Sigmoid colon (tissue), 7 donors: Measurements from ENCODE around the gene SAA4. TPM values are rescaled to one million over a fixed set of nuclear protein-coding genes. Genes with fewer than 3 reads are reported as not detected.
"Not testable (repeated sequence)": the region's sequence is repeated elsewhere in the genome, so short reads cannot be mapped to it uniquely, and the experiment has no call there.

Source experiments
- DNase-seq: peaks from one replicate; pipeline ENCODE4 v3.0.0-alpha.2; 2019
- H3K27ac ChIP-seq, 4 donors: fragments of 200-600 bp; sonication (generic); one replicate each; pipeline ENCODE4 v1.5.1; 2016 to 2019; ENCODE audit warnings: mild to moderate bottlenecking in 1 of 4
- H3K27me3 ChIP-seq, 3 donors: fragments of 200-600 bp; sonication (generic); one replicate each; pipeline ENCODE4 v1.5.1; 2019; ENCODE audit warnings: mild to moderate bottlenecking in 1 of 3
- H3K36me3 ChIP-seq, 4 donors: fragments of 200-600 bp; sonication (generic); one replicate each; pipeline ENCODE4 v1.5.1; 2016 to 2019
- H3K4me1 ChIP-seq, 4 donors: fragments of 200-600 bp; sonication (generic); one replicate each; pipeline ENCODE4 v1.5.1; 2017 to 2019
- H3K4me3 ChIP-seq, 4 donors: fragments of 200-600 bp; sonication (generic); one replicate each; pipeline ENCODE4 v1.5.1; 2017 to 2019; ENCODE audit warnings: mild to moderate bottlenecking in 2 of 4, moderate library complexity in 1 of 4
- H3K9me3 ChIP-seq, 4 donors: fragments of 200-600 bp in 3 of 4; sonication (generic) in 3 of 4; one replicate each; pipeline versions ENCODE4 v1.5.1 to v1.6.1; 2013 to 2019
- EP300 ChIP-seq, 4 donors: sonication (generic); formaldehyde crosslinking; IDR thresholded peaks; one replicate each; pipeline ENCODE4 v1.6.1; 2017; ENCODE audit warnings: antibody characterized with exemption in 4 of 4
- POLR2A ChIP-seq, 2 donors: fragments of 450-650 bp; IDR thresholded peaks; one replicate each; pipeline ENCODE4 v1.6.1; 2016; ENCODE audit warnings: antibody characterized with exemption in 2 of 2, mild to moderate bottlenecking in 2 of 2, moderate library complexity in 2 of 2
- POLR2AphosphoS5 ChIP-seq, 4 donors: sonication (generic); formaldehyde crosslinking; IDR thresholded peaks; one replicate each; pipeline ENCODE4 v1.6.1; 2017; ENCODE audit warnings: antibody characterized with exemption in 4 of 4
- WGBS, 2 donors: extraction: QIAGEN DNeasy Blood & Tissue Kit; methylation state at CpG; one replicate each; pipeline ENCODE4 v1.1.7; 2013; 5-methylcytosine and 5-hydroxymethylcytosine counted together
- intact Hi-C: fragments of 100-400 bp; cut with DNase I; formaldehyde crosslinking; loops from one replicate; pipeline ENCODE4 v1.15.1; 2023
- polyA plus RNA-seq, 3 donors: library from polyadenylated mRNA; stranded (reverse); fragments of 200-250 nt; gene quantifications; one replicate each; pipeline ENCODE4 v1.2.3, GENCODE V29; 2013
- total RNA-seq, 4 donors: library from RNA; depleted of rRNA; stranded (reverse); fragments of >200 nt; gene quantifications; one replicate each; pipeline ENCODE4 v1.1.0, GENCODE V29; 2016
- TF ChIP-seq, protein P1 (sequence below), 4 experiments: fragments of 450-650 bp in 3 of 4; fragments of 200-600 bp in 1 of 4; IDR thresholded peaks; one replicate each; pipeline ENCODE4 v1.5.1; 2016 to 2019; ENCODE audit warnings: antibody characterized with exemption in 4 of 4, mild to moderate bottlenecking in 3 of 4, moderate library complexity in 2 of 4
- donor health status: healthy with polysubstance abuse.
- donor health status: Bipolar disorder and iron deficiency.
- donor health status: healthy.

SAA4 gene
- total and polyA plus RNA-seq, 7 donors = 0.93 TPM; not detected in 6

- Histone ChIP-seq H3K4me3 (no peak overlapping the region), H3K27ac (no peak overlapping the region), H3K4me1 (no peaks in the 10 kb centered on the region), H3K27me3 (no peaks in the 10 kb centered on the region), H3K9me3 (no peaks in the 10 kb centered on the region), H3K36me3 (no peaks in the 10 kb centered on the region)
- intact Hi-C loops = no loop called here
- DNase-seq = no peak
- no peak for TF ChIP-seq POLR2AphosphoS5 (IDR thresholded peaks at IDR 0.05)
- TF ChIP-seq EP300 (IDR thresholded peaks at IDR 0.05) = no peak
- TF ChIP-seq, protein P1, sequence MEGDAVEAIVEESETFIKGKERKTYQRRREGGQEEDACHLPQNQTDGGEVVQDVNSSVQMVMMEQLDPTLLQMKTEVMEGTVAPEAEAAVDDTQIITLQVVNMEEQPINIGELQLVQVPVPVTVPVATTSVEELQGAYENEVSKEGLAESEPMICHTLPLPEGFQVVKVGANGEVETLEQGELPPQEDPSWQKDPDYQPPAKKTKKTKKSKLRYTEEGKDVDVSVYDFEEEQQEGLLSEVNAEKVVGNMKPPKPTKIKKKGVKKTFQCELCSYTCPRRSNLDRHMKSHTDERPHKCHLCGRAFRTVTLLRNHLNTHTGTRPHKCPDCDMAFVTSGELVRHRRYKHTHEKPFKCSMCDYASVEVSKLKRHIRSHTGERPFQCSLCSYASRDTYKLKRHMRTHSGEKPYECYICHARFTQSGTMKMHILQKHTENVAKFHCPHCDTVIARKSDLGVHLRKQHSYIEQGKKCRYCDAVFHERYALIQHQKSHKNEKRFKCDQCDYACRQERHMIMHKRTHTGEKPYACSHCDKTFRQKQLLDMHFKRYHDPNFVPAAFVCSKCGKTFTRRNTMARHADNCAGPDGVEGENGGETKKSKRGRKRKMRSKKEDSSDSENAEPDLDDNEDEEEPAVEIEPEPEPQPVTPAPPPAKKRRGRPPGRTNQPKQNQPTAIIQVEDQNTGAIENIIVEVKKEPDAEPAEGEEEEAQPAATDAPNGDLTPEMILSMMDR (IDR thresholded peaks at IDR 0.05) = no peak
- TF ChIP-seq POLR2A (IDR thresholded peaks at IDR 0.05) = no peak
Measured at GRCh38 chr11:18259259-18259658, 22.7 kb upstream of the SAA4 start.

DNA sequence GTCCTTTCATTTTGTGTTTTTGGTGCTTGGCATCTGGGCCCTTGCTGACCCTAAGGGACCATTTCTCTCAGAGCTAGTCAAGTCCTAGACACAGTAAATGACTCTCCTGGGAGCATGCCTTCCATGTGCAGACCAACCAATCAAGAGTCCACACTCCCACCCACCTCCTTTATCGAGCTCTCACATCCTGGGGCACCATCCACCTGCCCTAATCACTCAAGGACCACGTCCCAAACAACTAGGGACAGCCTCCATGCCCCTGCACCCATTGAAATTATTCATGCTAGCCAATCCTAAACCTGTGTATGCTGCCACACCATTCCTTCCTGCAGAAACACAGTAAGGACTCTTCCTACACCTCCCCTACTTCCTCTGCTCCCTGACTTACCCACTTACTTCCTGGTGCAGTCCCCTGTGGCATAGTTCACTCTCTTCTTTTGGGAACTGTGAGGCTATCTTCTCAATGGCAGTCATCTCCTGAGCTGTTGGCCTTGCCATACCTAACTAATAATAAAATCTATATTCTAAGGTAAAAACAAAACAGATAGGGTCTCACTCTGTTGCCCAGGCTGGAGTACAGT is 18.3 kb upstream of the SAA4 start:
- no peak for DNase-seq
- Histone ChIP-seq H3K27ac (no peak overlapping the region), H3K9me3 (no peaks in the 10 kb centered on the region), H3K36me3 (no peaks in the 10 kb centered on the region), H3K27me3 (no peaks in the 10 kb centered on the region), H3K4me3 (no peak overlapping the region), H3K4me1 (no peaks in the 10 kb centered on the region)
- TF ChIP-seq POLR2AphosphoS5 (IDR thresholded peaks at IDR 0.05) = no peak
- TF ChIP-seq POLR2A (IDR thresholded peaks at IDR 0.05) = no peak
- TF ChIP-seq, protein P1 (IDR thresholded peaks at IDR 0.05) = no peak
- TF ChIP-seq EP300 (IDR thresholded peaks at IDR 0.05) = no peak
- intact Hi-C loops = no loop called here
- 72 to 85% methylated on average over 2 of the region's 2 CpGs for WGBS, 2 donors

GRCh38 chr11:18253778-18254338 is 17.3 kb upstream of the SAA4 start:
- 84 to 90% methylated on average over 11 of the region's 11 CpGs for WGBS, 2 donors
- Histone ChIP-seq H3K4me3 (no peak overlapping the region), H3K9me3 (no peaks in the 10 kb centered on the region), H3K36me3 (no peaks in the 10 kb centered on the region), H3K27ac (no peak overlapping the region), H3K4me1 (no peaks in the 10 kb centered on the region), H3K27me3 (no peaks in the 10 kb centered on the region)
- TF ChIP-seq POLR2AphosphoS5 (IDR thresholded peaks at IDR 0.05) (no peak), POLR2A (IDR thresholded peaks at IDR 0.05) (no peak), EP300 (IDR thresholded peaks at IDR 0.05) (no peak)
- TF ChIP-seq, protein P1 (IDR thresholded peaks at IDR 0.05) = no peak
- no peak for DNase-seq
- intact Hi-C loops = no loop called here

DNA sequence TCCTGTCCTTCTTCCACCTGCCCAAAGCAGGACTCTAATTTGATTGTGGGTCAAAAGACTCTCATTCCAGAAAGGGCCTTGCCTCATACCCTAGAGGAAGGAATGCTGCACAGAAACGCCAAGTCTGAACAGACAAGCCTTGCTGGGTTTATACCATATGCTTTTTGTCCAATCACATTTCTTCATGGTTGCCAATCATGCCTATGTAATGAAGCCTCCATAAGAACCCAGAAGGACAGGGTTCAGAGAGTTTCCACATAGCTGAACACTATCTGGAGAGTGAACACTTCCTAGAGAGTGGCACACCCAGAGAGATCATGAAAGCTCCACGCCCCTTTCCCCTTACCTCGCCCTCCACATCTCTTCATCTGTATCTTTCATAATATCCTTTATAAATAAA is 16.6 kb upstream of the SAA4 start:
- Histone ChIP-seq H3K27me3 (no peaks in the 10 kb centered on the region), H3K27ac (no peak overlapping the region), H3K36me3 (no peaks in the 10 kb centered on the region), H3K9me3 (no peaks in the 10 kb centered on the region), H3K4me1 (no peaks in the 10 kb centered on the region), H3K4me3 (no peak overlapping the region)
- no peak for TF ChIP-seq POLR2AphosphoS5 (IDR thresholded peaks at IDR 0.05)
- TF ChIP-seq, protein P1 (IDR thresholded peaks at IDR 0.05) = no peak
- TF ChIP-seq POLR2A (IDR thresholded peaks at IDR 0.05) = no peak
- TF ChIP-seq EP300 (IDR thresholded peaks at IDR 0.05) = no peak
- WGBS, 2 donors = 78 to 80% methylated on average over 3 of the region's 3 CpGs
- DNase-seq = no peak
- intact Hi-C loops = no loop called here

- DNase-seq = no peak
- no peaks in the 10 kb centered on the region for H3K9me3 ChIP-seq
- no peaks in the 10 kb centered on the region for H3K4me1 ChIP-seq
- H3K4me3 ChIP-seq = no peak within 1 kb of the TSS
- no peaks in the 10 kb centered on the region for H3K36me3 ChIP-seq
- no peak within 1 kb of the TSS for H3K27ac ChIP-seq
- WGBS, 2 donors = 68 to 75% methylated on average over 5 of the region's 5 CpGs
- no peaks in the 10 kb centered on the region for H3K27me3 ChIP-seq
- TF ChIP-seq, protein P1 (IDR thresholded peaks at IDR 0.05) = no peak
- TF ChIP-seq EP300 (IDR thresholded peaks at IDR 0.05) (no peak), POLR2A (IDR thresholded peaks at IDR 0.05) (no peak), POLR2AphosphoS5 (IDR thresholded peaks at IDR 0.05) (no peak)
- intact Hi-C loops = no loop called here
Measured at GRCh38 chr11:18248561-18248960, 12.0 kb upstream of the SAA4 start, which contains the start of gene SAA2. TSS of gene SAA2 (minus strand) at chr11:18248668. CDS start at chr11:18248011, 657 bp downstream.

GRCh38 chr11:18247191-18247581 is 10.6 kb upstream of the SAA4 start:
- H3K27ac ChIP-seq, H3K4me3 ChIP-seq, H3K36me3 ChIP-seq, H3K9me3 ChIP-seq, DNase-seq, H3K4me1 ChIP-seq, intact Hi-C loops, H3K27me3 ChIP-seq: not testable (repeated sequence)
- WGBS, 2 donors = 54 to 66% methylated on average over 2 to 3 of the region's 6 CpGs
